GM19468 (cell line): ENCODE results near the gene DCK.
"Not testable (repeated sequence)": the region's sequence is repeated elsewhere in the genome, so short reads cannot be mapped to it uniquely, and the experiment has no call there.

Experiments used
- ATAC-seq: cut with Tn5 transposase; IDR thresholded peaks from one replicate; pipeline ENCODE4 v1.9.1; 2021; ENCODE audit warnings: mild to moderate bottlenecking, moderate library complexity, moderate number of reproducible peaks; ENCODE audit not compliant: unreplicated experiment; ENCODE audit errors: extremely low read depth

Gene DCK

DNA sequence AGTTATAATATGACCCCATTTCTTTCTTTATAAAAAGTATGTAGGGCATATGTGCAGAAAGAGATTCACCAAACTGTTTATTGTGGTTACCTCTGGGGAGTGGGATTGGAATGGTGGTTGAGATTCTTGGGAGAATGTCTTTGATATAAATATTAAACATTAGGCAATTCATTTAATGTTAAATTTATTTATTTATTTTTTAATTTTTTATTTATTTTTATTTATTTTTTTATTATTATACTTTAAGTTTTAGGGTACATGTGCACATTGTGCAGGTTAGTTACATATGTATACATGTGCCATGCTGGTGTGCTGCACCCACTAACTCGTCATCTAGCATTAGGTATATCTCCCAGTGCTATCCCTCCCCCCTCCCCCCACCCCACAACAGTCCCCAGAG, 60.2 kb downstream of the DCK start:
- not testable (repeated sequence) for ATAC-seq

DNA sequence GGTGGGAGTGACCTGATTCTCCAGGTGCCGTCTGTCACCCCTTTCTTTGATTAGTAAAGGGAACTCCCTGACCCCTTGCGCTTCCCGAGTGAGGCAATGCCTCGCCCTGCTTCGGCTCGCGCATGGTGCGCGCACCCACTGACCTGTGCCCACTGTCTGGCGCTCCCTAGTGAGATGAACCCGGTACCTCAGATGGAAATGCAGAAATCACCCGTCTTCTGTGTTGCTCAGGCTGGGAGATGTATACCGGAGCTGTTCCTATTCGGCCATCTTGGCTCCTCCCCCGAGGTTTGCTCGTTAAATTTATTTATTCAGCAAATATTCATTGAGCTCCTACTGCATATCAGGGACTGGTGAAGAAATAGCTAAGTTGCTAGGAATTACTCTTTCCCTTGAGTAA, 66.1 kb downstream of the DCK start:
- ATAC-seq = not testable (repeated sequence)

DNA sequence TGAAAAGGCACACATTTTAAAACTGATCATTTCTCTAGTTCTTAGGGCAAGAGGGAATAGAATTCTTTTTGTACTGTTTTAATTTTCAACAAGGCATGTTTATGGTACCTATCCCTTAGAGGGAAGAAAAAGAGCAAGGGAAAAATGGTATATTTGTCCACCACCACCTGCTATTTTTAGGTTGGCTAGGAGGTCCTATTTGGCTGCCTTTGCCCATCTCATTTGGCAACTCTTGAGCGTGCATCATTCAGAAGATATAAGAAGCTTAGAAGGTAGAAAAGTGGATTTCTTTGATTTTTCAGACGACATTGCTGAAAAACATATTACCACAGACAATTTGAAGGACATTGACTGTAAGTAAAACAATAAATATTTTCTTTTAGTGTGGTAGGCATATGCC, 69.0 kb downstream of the DCK start:
- ATAC-seq = no peak

DNA sequence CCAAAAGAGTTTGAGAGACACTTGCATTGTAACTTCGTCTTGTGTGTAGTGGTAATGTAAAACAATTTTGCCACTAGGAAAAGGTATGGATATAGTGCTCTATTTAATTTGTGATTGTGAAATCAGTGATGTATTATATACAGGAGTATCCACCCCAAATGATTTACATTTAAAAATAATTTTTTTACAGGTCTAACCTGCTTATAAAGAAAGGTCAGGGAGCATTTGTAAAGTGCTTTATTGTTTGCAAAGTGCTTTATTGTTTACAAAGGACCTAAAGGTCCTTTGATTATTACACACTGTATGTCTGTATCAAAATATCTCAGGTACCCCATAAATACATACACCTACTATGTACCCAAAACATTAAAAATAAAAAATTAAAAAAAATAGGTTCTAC, 70.3 kb downstream of the DCK start:
- no peak for ATAC-seq

DNA sequence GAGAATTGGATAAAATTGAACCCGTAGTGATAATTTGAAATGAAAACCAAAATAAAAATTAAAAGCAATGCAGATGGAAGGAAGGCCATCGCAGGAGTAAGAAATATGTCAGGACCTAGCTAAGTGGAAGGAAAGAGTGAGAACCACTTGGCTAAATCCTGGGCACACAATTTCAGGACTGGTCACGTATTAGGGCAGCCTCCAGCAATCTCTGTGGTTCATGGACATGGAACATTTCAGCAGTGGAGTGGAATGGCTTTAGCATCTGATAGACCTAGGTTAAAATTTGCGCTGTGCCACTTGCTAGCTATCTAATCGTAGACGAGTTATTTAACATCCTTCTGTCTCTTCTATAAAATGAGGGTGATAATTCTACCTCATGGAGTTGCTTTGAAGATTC, 71.1 kb downstream of the DCK start:
- no peak for ATAC-seq

DNA sequence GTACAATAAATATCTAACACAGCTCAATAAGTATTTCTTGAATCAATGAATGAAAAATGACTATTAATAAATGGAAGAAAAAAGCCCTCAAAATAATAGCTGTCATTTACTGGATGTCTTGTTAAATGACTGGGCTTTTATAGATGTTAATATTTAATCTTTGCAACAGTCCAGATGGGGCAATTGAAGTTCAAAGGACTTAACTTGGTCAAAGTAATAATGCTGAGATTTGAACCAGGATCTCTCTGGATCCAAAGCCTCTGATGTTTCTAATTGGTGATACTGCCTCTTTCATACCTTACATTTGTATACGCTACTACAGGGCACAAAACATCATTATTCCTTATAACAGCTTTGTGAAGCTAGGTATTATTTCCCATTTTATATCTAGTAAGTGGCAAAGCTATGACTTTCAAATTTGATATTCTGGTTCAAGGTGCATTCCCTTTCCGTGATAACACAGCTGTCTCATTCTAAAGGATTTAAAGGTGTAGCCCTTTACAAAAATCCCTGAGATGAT, 72.6 kb downstream of the DCK start:
- ATAC-seq = no peak

DNA sequence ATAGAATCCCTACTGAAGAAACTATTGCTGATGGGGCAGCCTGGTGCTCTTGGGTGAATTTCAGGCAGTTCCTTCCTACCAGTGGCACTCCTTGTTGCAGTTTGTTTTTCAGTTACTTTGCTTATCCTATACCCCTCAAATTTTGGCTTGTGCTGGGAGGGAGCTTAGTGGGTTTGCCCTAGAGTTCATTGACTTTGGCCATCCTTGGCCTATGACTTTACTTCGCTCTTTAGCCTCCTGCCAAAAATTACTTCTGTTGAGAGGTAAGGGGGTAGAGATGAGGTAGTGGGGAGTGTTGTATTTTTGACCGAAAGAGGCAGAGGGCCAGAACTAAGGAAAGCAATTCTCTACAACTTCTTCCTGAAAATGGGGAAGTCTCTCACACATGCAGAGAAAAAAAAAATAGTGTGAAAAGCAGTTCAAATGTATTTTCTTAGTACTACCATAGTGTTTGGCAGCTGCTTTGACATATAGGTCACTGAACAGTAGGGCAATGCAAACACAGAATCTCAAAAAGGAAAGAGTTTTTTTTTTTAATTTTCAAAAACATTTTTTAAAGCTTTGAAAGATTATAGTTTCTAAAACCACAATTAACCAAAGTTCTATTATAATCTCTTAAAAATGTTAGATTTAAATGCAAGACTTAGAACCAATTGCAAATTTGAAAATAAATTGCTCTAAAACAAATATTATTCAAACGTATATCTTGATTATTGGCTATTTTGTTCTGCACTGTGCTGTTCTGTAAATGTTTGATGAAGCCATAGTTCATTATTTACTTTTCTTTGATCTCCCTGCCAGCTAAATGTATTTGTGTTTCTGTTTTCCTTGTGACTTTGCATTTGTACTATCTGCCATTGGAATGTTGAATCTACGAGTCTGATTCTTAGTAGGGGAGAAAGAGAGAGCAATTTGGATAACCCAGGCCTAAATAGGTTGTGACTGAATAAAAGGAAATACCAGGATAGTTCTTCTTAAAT, 73.6 kb downstream of the DCK start:
- no peak for ATAC-seq

DNA sequence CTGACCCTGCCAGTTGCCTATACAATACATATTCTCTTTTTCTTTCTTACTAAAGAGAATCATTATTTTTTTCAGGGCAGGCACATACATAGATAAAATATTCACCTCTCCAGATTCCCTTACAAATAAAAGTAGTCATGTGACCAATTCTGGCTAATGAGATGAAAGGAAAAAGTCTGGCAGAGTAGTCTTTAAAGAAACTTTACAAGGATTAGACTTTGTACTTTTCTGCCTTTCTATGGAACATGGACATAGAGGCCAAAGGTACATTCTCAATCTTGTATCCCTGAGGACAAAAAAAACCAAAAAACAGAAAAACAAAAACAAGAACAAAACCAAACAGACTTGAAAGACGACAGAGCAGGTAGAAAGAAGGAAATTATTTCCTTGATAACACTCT, 75.6 kb downstream of the DCK start:
- no peak for ATAC-seq

DNA sequence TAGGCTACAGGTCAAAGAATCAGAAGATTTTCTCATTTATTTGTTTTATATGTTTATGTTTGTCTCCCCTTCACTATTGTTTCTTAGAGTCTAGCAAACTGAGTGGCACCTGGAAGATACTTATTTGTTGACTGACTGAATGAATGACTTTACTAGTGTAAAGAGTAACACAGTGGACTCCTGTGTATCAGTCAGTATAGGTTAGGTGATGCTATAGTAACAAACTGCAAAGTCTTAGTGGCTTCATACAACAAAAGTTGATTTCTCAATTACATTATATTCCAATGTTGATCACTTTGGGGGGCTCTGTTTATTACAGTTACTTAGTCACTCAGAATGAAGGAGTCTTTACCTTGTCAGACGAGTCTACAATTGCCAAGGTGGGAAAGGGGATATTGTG, 76.6 kb downstream of the DCK start:
- no peak for ATAC-seq

DNA sequence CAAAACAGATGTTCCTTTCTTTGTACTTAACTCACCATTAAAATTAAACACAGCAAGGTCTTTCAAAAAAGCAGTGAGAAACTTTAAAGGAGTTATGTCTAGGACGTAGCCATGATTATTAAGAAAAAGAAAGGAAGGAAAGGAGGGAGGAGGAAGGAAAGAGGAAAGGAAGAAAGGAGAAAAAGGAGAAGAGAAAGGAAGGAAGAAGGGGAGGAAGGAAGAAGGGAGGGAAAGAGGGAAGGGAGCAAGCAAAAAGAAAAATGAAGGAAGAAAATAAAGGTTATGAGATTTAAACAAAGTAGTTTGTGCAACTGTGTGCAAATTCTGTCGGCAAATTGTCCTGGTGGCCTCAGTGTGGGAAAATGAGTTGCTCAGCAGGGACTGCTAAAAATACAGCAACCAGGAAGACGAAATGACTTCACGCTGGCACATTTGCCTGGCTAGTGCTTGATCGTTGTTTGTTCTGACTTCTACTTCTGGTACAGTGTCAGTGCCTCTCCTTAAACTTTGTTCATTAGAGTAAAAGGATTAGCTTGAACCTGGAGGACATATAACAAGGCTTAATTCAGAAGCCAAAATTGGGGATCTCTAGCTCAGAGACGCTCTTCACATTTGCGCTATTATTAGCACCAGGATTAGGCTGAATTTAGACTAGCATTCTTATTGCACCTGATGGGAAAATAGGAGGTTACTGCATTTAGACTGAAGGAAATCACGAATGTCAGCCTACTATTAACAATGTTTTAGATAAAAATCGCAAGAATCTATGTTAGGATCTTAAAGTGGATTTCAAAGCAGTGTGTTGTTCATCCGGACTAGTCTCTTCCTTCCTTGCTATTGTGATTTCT, 81.2 kb downstream of the DCK start:
- ATAC-seq = no peak
